Mucosa of descending colon (tissue), 3 donors: Measurements from ENCODE around the gene PTK6. TPM values are rescaled to one million over a fixed set of nuclear protein-coding genes. Genes with fewer than 3 reads are reported as not detected.

Source experiments
- ATAC-seq: fragments of 200-7000 bp; cut with Tn5 transposase; one replicate; pipeline ENCODE4 v1.9.1; 2020; ENCODE audit warnings: mild to moderate bottlenecking, moderate library complexity
- DNase-seq, 3 donors: peaks; one replicate each; pipeline ENCODE4 v3.0.0-alpha.2; 2020
- H3K36me3 ChIP-seq: fragments of 200-600 bp; one replicate; pipeline ENCODE4 v1.8.0; 2021; ENCODE audit warnings: low read depth, mild to moderate bottlenecking
- H3K4me1 ChIP-seq: fragments of 200-600 bp; one replicate; pipeline ENCODE4 v1.8.0; 2021; ENCODE audit warnings: low read depth, mild to moderate bottlenecking
- H3K4me3 ChIP-seq: fragments of 200-600 bp; one replicate; pipeline ENCODE4 v1.8.0; 2021; ENCODE audit warnings: mild to moderate bottlenecking
- H3K9me3 ChIP-seq: fragments of 200-600 bp; one replicate; pipeline ENCODE4 v1.8.0; 2021; ENCODE audit warnings: mild to moderate bottlenecking
- intact Hi-C, 2 donors: fragments of 100-400 bp; cut with DNase I in 1 of 2; cut with micrococcal nuclease in 1 of 2; formaldehyde crosslinking; loops; one replicate each; pipeline versions ENCODE4 v1.11.0 to v1.11.1; 2022; cut with DNase I, micrococcal nuclease
- total RNA-seq, 3 donors: library from RNA; stranded (reverse); fragmentation: NEBNext Ultra II Directional in 2 of 3; extraction: Animal tissue kit (Norgen Biotek cat#: 25700) in 2 of 3; gene quantifications; one replicate each; pipeline versions ENCODE4 v1.2.1 to v1.2.4, GENCODE V29; 2021 to 2023
- TF ChIP-seq, protein P1 (sequence below): fragments of 200-600 bp; IDR thresholded peaks from one replicate; pipeline ENCODE4 v1.8.0; 2022; ENCODE audit warnings: antibody characterized with exemption, mild to moderate bottlenecking
- donor health status: DM: no; HTN: no; CAD: no; lungs with moderate emphysema.
- donor health status: DM: no; HTN: no; CAD: no.
- donor health status: DM: no; HTN: yes; CAD: no.

The PTK6 gene
- total RNA-seq, 3 donors from 2014 or later, result 39.5 to 91.7 (median 87.1) TPM

DNA sequence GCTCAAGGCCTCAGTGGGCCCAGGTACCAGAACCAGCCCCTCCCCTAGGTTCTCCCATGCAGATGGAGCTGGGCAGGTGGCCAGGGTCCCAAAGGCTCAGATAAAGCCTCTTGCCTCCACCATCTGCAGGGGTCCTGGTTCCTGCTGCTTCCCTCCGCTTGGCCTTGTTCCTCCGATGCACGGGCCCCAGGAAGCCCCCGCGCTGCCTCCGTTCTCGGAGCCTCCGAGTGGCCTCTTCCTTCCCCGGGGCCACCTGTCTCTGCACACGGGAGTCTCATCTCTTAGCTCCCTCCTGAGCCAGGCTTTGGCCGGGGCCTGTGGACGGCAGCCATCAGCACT lies 1.9 kb upstream of the PTK6 start:
- Histone ChIP-seq H3K9me3 (no peaks in the 10 kb centered on the region), H3K36me3 (no peaks in the 10 kb centered on the region), H3K4me3 (no peak overlapping the region), H3K4me1 (peaks cover 35% of the 10 kb centered on the region)
- TF ChIP-seq, protein P1, sequence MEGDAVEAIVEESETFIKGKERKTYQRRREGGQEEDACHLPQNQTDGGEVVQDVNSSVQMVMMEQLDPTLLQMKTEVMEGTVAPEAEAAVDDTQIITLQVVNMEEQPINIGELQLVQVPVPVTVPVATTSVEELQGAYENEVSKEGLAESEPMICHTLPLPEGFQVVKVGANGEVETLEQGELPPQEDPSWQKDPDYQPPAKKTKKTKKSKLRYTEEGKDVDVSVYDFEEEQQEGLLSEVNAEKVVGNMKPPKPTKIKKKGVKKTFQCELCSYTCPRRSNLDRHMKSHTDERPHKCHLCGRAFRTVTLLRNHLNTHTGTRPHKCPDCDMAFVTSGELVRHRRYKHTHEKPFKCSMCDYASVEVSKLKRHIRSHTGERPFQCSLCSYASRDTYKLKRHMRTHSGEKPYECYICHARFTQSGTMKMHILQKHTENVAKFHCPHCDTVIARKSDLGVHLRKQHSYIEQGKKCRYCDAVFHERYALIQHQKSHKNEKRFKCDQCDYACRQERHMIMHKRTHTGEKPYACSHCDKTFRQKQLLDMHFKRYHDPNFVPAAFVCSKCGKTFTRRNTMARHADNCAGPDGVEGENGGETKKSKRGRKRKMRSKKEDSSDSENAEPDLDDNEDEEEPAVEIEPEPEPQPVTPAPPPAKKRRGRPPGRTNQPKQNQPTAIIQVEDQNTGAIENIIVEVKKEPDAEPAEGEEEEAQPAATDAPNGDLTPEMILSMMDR, result no peak
- intact Hi-C loops, result loop anchor here (5.0 kb wide), 1 partner anchor 433 kb away; no protein-coding TSS in a partner anchor
- DNase-seq (no peak), ATAC-seq (no peak)

DNA sequence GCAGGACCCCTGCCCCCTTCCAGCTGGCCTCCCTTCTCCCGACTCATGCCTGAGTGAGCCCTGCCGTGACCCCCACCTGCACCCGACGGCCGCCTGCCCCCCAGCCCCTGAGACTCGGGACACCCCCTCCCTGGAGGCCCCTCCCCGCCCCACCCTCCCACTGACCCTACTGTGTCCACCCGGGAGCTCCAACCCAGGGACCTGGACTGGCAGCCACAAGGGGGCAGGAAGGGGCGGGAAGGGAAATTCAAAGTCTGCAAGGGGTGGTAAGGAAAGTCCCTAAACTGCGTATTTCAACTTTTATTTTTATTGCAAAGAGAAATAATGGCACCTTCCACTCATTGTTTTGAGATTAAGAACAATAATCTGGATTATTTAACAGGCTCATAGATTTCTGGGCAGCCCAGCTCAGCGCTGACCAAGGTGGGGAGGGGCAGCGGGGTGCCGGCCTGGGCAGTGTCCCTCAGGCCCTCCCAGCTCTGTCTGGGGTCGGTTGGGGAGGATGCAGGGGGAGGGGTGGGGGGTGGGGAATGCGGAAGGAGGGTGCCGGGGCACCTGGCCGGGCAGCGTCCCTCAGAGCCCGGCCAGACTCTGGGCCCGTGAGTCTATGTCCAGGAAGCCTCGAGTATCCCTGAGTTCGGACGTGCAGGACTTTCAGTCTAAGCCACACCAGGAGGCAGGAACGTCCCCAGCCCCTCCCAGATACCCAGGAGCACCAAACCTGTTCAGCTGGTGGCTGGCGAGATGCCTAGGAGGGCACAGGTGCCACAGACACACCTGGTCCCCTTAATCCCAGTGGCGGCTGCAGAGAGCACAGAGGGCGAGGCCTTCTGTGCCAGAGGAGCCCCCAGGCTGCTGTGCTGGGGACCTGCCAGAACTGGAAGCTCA lies 1.3 kb upstream of the PTK6 start:
- ATAC-seq (peak; percentile 39), DNase-seq (peak; percentile 94 to 96 (median 94))
- H3K9me3 ChIP-seq, result no peaks in the 10 kb centered on the region
- no peak overlapping the region for H3K4me3 ChIP-seq
- intact Hi-C loops, result loop anchor here (5.0 kb wide), 1 partner anchor 434 kb away; no protein-coding TSS in a partner anchor
- peaks cover 38% of the 10 kb centered on the region for H3K4me1 ChIP-seq
- TF ChIP-seq, protein P1, result no peak
- no peaks in the 10 kb centered on the region for H3K36me3 ChIP-seq

DNA sequence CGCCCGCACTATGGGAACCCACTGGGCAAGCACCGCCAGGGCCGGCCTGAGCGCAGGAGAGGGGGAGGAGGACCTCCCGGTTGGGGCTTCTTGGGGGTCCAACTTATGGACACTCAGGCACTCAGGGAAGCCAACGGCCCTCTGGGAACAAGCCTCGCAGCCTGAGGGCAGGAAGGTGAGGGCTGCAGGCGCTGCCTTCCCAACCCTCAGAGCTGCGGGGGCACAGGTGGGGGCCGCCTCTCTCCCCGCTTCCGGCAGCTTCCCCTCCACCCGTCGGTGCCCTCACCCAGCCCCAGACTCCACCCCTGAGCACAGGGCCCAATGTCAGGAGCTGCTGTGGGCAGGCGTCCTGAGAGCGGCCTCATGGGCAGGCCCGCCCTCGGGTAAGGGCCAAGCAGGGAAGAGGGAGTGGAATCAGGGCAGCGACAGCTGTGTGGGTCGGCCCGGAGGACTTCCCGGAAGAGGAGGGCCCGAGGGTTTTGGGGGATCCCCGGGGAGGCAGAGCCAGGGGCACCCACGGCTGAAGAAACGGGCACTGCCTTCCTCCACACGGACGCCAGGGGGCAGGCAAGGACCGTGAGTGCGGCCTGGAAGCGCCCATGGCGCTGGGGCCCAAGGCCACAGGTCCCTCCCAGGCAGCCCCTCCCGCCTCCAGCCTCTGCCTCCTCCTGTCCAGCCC lies 488 bp upstream of the PTK6 start:
- ATAC-seq (peak; percentile 74), DNase-seq (peak; percentile 96 to 98 (median 98))
- Histone ChIP-seq H3K9me3 (no peaks in the 10 kb centered on the region), H3K4me1 (peaks cover 38% of the 10 kb centered on the region), H3K36me3 (no peaks in the 10 kb centered on the region), H3K4me3 (no peak overlapping the region)
- TF ChIP-seq, protein P1, result peak; percentile 95
- intact Hi-C loops, result loop anchor here (5.0 kb wide), 1 partner anchor 435 kb away; no protein-coding TSS in a partner anchor

DNA sequence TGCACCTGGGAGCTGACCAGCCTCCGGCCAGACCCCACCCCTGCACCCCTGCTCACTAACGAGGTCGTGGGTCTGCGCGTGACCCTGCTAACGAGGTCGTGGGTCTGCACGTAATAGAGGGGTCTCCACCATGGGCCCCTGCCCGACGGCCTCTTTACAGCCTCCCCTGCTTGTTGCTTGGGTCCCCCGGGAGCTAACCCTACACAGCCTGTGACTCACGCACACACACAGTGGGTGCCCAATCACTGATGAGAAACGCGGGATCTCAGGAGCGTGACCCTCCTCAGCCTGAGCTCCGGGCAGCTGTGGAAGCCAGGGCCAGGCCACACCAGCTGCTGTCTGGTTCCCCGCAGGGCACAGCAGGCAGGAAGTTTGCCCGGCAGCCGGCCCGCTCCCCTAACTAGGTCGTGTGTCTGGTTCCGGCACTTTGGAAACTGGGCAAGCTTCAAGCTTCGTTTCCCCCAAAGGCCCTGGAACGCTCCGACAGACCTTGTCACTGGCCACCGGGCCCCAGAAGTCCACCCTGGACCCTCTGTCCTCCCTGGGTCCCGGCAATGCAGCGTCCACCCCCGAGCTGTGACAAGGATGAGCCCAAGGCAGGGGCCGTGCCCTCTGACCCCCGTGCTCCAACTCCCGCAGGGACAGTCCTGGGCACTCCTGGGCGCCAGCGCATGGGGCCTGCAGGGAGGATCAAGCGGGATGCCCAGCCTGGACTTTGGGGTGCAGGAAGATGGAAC lies 767 bp downstream of the PTK6 start:
- H3K36me3 ChIP-seq, result no peaks in the 10 kb centered on the region
- no peak for ATAC-seq
- H3K4me3 ChIP-seq, result peak overlapping the region; percentile 42
- intact Hi-C loops, result loop anchor here (5.0 kb wide), 1 partner anchor 436 kb away; no protein-coding TSS in a partner anchor
- DNase-seq, result peak; percentile 58 to 71 (median 70)
- H3K9me3 ChIP-seq, result no peaks in the 10 kb centered on the region
- TF ChIP-seq, protein P1, result no peak
- H3K4me1 ChIP-seq, result peaks cover 43% of the 10 kb centered on the region
